B cell (primary cell): ENCODE data around the gene SLCO2B1. TPM values are rescaled to one million over a fixed set of nuclear protein-coding genes. Genes with fewer than 3 reads are reported as not detected.
A peak's percentile ranks its signal among the peaks of the same experiment; 100 is the strongest.

ENCODE experiments used
- ATAC-seq: fragments of 200-7000 bp; cut with Tn5 transposase; one replicate; pipeline ENCODE4 v1.10.0; 2021; ENCODE audit warnings: low read depth, mild to moderate bottlenecking, moderate number of reproducible peaks, moderate library complexity
- CTCF ChIA-PET: fragments of 350-600 bp; sonication (Branson Sonifier 250); formaldehyde crosslinking; loops from one replicate; lab custom pipeline; 2021; ENCODE audit warnings: antibody characterized with exemption, inconsistent platforms; lab: Charles Lee
- POLR2A ChIA-PET: fragments of 350-600 bp; sonication (Branson Sonifier 250); formaldehyde crosslinking; loops from one replicate; lab custom pipeline; 2021; ENCODE audit warnings: antibody characterized with exemption; lab: Charles Lee
- DNase-seq: peaks from one replicate; pipeline ENCODE4 v3.0.0; 2013
- H2AFZ ChIP-seq: 2 replicates; pipeline ENCODE4 v1.6.1; 2012; ENCODE audit warnings: mild to moderate bottlenecking, low read depth, low read length; ENCODE audit not compliant: insufficient read depth, poor library complexity, severe bottlenecking
- H3K27ac ChIP-seq, 2 donors: 1 replicate in 1 of 2; 2 replicates in 1 of 2; pipeline ENCODE4 v1.5.1; 2012 to 2013; ENCODE audit warnings: low read length in 2 of 2, mild to moderate bottlenecking in 2 of 2, moderate library complexity in 1 of 2
- H3K27me3 ChIP-seq, 4 experiments: fragments of 200-600 bp in 1 of 4; sonication (generic) in 1 of 4; replicated peaks in 1 of 4; 1 replicate in 2 of 4; 2 replicates in 2 of 4; pipeline versions ENCODE4 v1.6.1 to v1.7.0; 2013 to 2016; ENCODE audit warnings: low read length in 3 of 4, mild to moderate bottlenecking in 2 of 4, mixed read lengths in 1 of 4, moderate library complexity in 1 of 4; ENCODE audit not compliant: insufficient read depth in 4 of 4, control insufficient read depth in 3 of 4; ENCODE audit errors: control extremely low read depth in 1 of 4
- H3K36me3 ChIP-seq, 2 experiments: replicated peaks in 1 of 2; 1 replicate in 1 of 2; 2 replicates in 1 of 2; pipeline versions ENCODE4 v1.6.1 to v1.7.1; 2013; ENCODE audit warnings: low read length in 1 of 2; ENCODE audit not compliant: insufficient read depth in 2 of 2, control insufficient read depth in 1 of 2; ENCODE audit errors: control extremely low read depth in 1 of 2, extremely low read depth in 1 of 2
- H3K4me1 ChIP-seq, 2 donors: fragments of 200-600 bp in 1 of 2; sonication (generic) in 1 of 2; 1 replicate in 1 of 2; 2 replicates in 1 of 2; pipeline versions ENCODE4 v1.5.1 to v1.6.1; 2013 to 2017; ENCODE audit warnings: low read length in 2 of 2; ENCODE audit not compliant: control insufficient read depth in 2 of 2, insufficient read depth in 2 of 2
- H3K4me2 ChIP-seq: replicated peaks from 2 replicates; pipeline ENCODE3; 2012; ENCODE audit warnings: mild to moderate bottlenecking, low read depth, low read length; ENCODE audit not compliant: poor library complexity, severe bottlenecking
- H3K4me3 ChIP-seq, 5 experiments: fragments of 200-600 bp in 1 of 5; sonication (generic) in 1 of 5; 1 replicate in 3 of 5; 2 replicates in 2 of 5; pipeline versions ENCODE4 v1.5.1 to v1.7.0; 2011 to 2016; ENCODE audit warnings: low read length in 4 of 5, mild to moderate bottlenecking in 4 of 5, low read depth in 2 of 5, control low read depth in 1 of 5, moderate library complexity in 1 of 5; ENCODE audit not compliant: insufficient read depth in 1 of 5; ENCODE audit errors: control extremely low read depth in 1 of 5, extremely low read depth in 1 of 5
- H3K79me2 ChIP-seq: fragments of 200-600 bp; sonication (generic); one replicate; pipeline ENCODE4 v1.6.0; 2016; ENCODE audit warnings: low read length; ENCODE audit not compliant: control insufficient read depth, insufficient read depth
- H3K9ac ChIP-seq: fragments of 200-600 bp; sonication (generic); 2 replicates; pipeline ENCODE4 v1.6.1; 2017; ENCODE audit warnings: mild to moderate bottlenecking, low read length, moderate library complexity
- H3K9me3 ChIP-seq, 3 donors: one replicate each; pipeline versions ENCODE4 v1.6.1 to v1.7.1; 2013; ENCODE audit warnings: low read length in 2 of 3; ENCODE audit not compliant: control insufficient read depth in 2 of 3, insufficient read depth in 1 of 3; ENCODE audit errors: control extremely low read depth in 1 of 3
- H4K20me1 ChIP-seq: 2 replicates; pipeline ENCODE4 v1.6.0; 2012; ENCODE audit warnings: mild to moderate bottlenecking, low read length; ENCODE audit not compliant: insufficient read depth, control insufficient read depth, poor library complexity, severe bottlenecking
- H3K27ac Mint-ChIP-seq: one replicate; pipeline ENCODE4 v1.8.0; 2021; ENCODE audit warnings: mixed read lengths
- H3K27me3 Mint-ChIP-seq: one replicate; pipeline ENCODE4 v1.8.0; 2021; ENCODE audit warnings: mixed read lengths
- H3K4me1 Mint-ChIP-seq: one replicate; pipeline ENCODE4 v1.8.0; 2021; ENCODE audit warnings: mixed read lengths
- H3K4me3 Mint-ChIP-seq: one replicate; pipeline ENCODE4 v1.8.0; 2021; ENCODE audit warnings: mixed read lengths
- H3K9me3 Mint-ChIP-seq: one replicate; pipeline ENCODE4 v1.8.0; 2022; ENCODE audit warnings: mixed read lengths; ENCODE audit not compliant: insufficient read depth
- EZH2 ChIP-seq: IDR thresholded peaks from 2 replicates; pipeline ENCODE4 v1.6.1; 2012; ENCODE audit warnings: borderline replicate concordance, low read depth, mild to moderate bottlenecking, moderate library complexity, low read length; ENCODE audit not compliant: insufficient read depth, poor library complexity, severe bottlenecking
- WGBS: methylation state at CpG from one replicate; pipeline ENCODE4 v1.1.5; 2013; ENCODE audit warnings: missing lambda C conversion rate; ENCODE audit not compliant: insufficient coverage; 5-methylcytosine and 5-hydroxymethylcytosine counted together
- intact Hi-C: fragments of 100-400 bp; cut with micrococcal nuclease; formaldehyde crosslinking; loops from one replicate; pipeline ENCODE4 v1.10.0; 2022
- polyA plus RNA-seq: library from polyadenylated mRNA; depleted of rRNA; stranded (reverse); fragments of >200 nt; gene quantifications from 2 replicates; pipeline ENCODE4 v1.2.3, GENCODE V29; 2012
- total RNA-seq, 2 donors: library from RNA; stranded (reverse); fragments of 120-200 nt in 1 of 2; gene quantifications; 1 replicate in 1 of 2; 2 replicates in 1 of 2; pipeline versions ENCODE4 v1.2.3 to v1.2.4, GENCODE V29; 2013 to 2022
- TF ChIP-seq, protein P1 (sequence below): fragments of 200-600 bp; IDR thresholded peaks from one replicate; pipeline ENCODE4 v1.8.0; 2022; ENCODE audit warnings: antibody characterized with exemption, mild to moderate bottlenecking

SLCO2B1 gene
- total and polyA plus RNA-seq, 2 donors (not counting 1 experiment from before 2014, with no cell fraction given), result 1.2 TPM; not detected in 1

DNA sequence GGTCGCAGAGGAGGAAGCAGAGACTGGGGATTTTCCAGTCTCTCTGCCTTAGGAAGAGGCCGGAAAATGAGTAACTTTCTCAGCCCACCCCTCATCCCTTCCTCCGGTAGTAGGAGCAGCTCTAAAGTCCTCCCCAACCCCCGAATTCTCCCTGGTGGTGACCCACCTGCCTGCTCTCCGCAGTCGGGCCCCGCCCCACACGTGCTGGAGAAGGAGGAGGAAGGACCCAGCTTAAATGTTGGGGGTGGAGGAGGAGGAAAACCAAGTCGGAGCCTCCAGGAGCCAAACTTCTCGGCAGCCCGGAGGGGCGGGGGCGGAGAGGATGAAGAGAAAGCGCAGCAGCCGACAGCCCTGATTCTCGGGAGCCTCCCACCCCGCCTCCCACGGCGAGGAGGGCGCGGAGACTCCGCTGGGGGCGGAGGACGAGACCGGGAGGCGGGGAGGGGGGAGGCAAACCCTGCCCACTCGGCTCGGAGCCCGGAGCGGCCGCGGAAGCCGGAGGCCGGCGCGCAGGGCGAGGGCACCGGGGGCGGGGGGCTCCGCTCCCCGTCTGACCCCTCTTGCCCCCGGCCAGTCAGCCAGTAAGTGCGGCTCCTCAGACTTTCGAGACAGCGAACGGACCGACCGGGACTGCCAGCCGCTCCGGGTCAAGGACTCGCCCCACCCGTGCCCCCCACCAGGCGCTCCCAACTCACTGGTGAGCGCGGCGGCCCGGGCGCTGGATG is 89.6 kb downstream of the SLCO2B1 start, which contains the start of gene TPBGL:
TPBGL (plus strand) TSS at position 464 of the 725 bp plus-strand sequence. CDS start 276 bp downstream, outside the sequence.
- Histone ChIP-seq H4K20me1 (no peaks in the 10 kb centered on the region), H3K79me2 (no peaks in the 10 kb centered on the region), H3K9me3 (no peaks in the 10 kb centered on the region), H3K4me2 (peak within 1 kb of the TSS; percentile 93), H2AFZ (peak within 1 kb of the TSS; percentile 70), H3K4me3 (peak within 1 kb of the TSS in 3 of 5 experiments; percentile 39 to 60 (median 46)), H3K27ac (no peak within 1 kb of the TSS), H3K9ac (peak within 1 kb of the TSS; percentile 60), H3K27me3 (peaks cover 0 to 61% (median 27%) of the 10 kb centered on the region in 4 experiments), H3K4me1 (peaks cover 12 to 15% of the 10 kb centered on the region in 2 donors), H3K36me3 (no peaks in the 10 kb centered on the region)
- TF ChIP-seq, protein P1, sequence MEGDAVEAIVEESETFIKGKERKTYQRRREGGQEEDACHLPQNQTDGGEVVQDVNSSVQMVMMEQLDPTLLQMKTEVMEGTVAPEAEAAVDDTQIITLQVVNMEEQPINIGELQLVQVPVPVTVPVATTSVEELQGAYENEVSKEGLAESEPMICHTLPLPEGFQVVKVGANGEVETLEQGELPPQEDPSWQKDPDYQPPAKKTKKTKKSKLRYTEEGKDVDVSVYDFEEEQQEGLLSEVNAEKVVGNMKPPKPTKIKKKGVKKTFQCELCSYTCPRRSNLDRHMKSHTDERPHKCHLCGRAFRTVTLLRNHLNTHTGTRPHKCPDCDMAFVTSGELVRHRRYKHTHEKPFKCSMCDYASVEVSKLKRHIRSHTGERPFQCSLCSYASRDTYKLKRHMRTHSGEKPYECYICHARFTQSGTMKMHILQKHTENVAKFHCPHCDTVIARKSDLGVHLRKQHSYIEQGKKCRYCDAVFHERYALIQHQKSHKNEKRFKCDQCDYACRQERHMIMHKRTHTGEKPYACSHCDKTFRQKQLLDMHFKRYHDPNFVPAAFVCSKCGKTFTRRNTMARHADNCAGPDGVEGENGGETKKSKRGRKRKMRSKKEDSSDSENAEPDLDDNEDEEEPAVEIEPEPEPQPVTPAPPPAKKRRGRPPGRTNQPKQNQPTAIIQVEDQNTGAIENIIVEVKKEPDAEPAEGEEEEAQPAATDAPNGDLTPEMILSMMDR, result no peak
- TF ChIP-seq EZH2, result peak; percentile 75
- Mint-ChIP-seq H3K9me3 (no peaks in the 10 kb centered on the region), H3K4me1 (peaks cover 7% of the 10 kb centered on the region), H3K27ac (no peak within 1 kb of the TSS), H3K4me3 (peak within 1 kb of the TSS; percentile 77), H3K27me3 (peaks cover 72% of the 10 kb centered on the region)
- intact Hi-C loops, result loop anchor here (1.0 to 2.0 kb wide), 2 partner anchors 100 to 312 kb away; no protein-coding TSS in a partner anchor
- CTCF ChIA-PET, result interaction anchor here (0.7 to 4.9 kb wide), 9 partner anchors 8 to 311 kb away, joined by 3 to 60 read pairs (median 8); no protein-coding TSS in a partner anchor
- POLR2A ChIA-PET, result no interaction called here
- 9% methylated on average over 51 of the region's 58 CpGs for WGBS
- no peak for DNase-seq
- no peak for ATAC-seq
